Mononuclear cell (primary cell): ENCODE results near the gene PRDM16. TPM values are rescaled to one million over a fixed set of nuclear protein-coding genes. Genes with fewer than 3 reads are reported as not detected.

Experiments used
- H3K27me3 ChIP-seq: 2 replicates; pipeline ENCODE4 v1.6.0; 2011; ENCODE audit warnings: low read length, control low read depth; ENCODE audit not compliant: insufficient read depth
- H3K4me1 ChIP-seq: 2 replicates; pipeline ENCODE4 v1.5.1; 2011; ENCODE audit warnings: mild to moderate bottlenecking, low read length, control low read depth; ENCODE audit not compliant: insufficient read depth
- H3K4me3 ChIP-seq: 2 replicates; pipeline ENCODE4 v1.5.1; 2011; ENCODE audit warnings: mild to moderate bottlenecking, low read length, moderate library complexity
- H3K9me3 ChIP-seq: 2 replicates; pipeline ENCODE4 v1.5.1; 2011; ENCODE audit warnings: low read depth, mild to moderate bottlenecking, control low read depth, low read length
- total RNA-seq: library from RNA; depleted of rRNA; stranded (reverse); fragments of >200 nt; gene quantifications from one replicate; pipeline ENCODE4 v1.2.3, GENCODE V29; 2012

PRDM16 gene
- total RNA-seq, 1 donor, result not detected

DNA sequence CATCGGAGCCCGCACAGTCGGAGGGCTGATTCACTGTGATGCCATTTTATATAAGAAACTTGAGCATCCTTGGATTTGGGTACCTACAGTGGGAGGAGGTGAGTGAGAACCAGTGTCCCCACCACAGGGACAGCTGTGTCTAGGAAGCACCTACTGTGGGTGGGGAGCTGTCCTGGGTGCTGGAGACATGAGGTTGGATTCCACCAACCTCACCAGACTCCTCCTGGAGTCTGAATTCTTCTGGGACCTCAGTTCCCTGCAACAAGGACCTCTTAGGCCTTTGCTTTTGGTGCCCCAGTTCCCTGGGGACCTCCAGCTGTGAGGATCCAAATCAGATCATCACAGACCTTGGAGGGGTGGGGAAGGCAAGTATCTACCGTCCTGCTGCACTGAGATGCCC, 188.8 kb downstream of the PRDM16 start:
- Histone ChIP-seq H3K27me3 (no peaks in the 10 kb centered on the region), H3K9me3 (no peaks in the 10 kb centered on the region), H3K4me1 (no peaks in the 10 kb centered on the region), H3K4me3 (no peak overlapping the region)

DNA sequence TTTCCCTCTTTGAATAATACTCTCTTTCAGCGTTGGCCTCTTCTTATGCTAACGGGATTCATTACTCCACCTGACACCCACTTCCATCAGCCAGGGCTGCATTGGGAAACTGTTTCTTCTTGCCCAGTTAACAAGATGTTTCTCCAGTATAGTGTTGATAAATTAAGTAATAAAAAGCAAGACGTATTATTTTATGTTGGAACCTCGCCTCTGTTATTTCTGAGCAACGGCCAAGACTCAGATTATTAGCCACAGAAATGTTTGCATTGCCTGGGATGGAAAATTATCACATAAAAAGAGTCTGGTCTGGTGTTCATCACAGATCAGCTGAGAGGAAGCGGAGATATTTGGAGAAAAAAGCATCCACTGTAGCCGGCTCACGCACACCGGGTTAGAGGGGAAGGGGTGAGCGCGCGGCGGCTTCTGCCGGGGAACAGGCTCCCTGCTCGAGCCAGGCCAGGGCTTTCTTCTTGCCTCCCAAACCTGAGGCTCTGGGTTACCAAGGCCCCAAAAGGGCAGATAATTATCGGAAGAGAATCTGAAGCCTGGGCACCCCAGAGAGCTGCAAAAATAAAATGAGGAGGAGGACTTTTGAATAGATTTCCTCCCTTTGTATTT, 189.5 kb downstream of the PRDM16 start:
- H3K4me1 ChIP-seq, result no peaks in the 10 kb centered on the region
- no peaks in the 10 kb centered on the region for H3K9me3 ChIP-seq
- no peak overlapping the region for H3K4me3 ChIP-seq
- no peaks in the 10 kb centered on the region for H3K27me3 ChIP-seq

DNA sequence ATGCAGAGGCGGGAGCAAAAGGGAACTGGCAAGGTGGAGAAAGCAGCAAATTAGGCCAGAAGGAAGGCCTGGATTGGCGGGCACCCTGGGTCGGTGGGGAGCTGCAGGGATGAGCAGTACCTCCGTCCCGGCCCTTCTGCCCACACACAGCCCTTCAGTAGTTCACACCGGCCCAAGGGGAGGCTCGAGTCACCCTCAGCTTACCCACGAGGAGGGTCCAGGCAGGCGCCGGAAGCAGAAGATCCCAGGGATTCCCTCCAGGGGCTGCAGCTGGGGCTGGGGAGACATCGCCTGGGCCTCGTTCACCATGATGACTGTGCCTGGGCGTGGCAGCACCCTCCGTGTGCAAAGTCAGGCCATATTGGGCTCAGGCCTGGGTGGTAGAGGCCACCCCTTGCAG, 190.0 kb downstream of the PRDM16 start:
- Histone ChIP-seq H3K4me1 (no peaks in the 10 kb centered on the region), H3K27me3 (no peaks in the 10 kb centered on the region), H3K4me3 (no peak overlapping the region), H3K9me3 (no peaks in the 10 kb centered on the region)

DNA sequence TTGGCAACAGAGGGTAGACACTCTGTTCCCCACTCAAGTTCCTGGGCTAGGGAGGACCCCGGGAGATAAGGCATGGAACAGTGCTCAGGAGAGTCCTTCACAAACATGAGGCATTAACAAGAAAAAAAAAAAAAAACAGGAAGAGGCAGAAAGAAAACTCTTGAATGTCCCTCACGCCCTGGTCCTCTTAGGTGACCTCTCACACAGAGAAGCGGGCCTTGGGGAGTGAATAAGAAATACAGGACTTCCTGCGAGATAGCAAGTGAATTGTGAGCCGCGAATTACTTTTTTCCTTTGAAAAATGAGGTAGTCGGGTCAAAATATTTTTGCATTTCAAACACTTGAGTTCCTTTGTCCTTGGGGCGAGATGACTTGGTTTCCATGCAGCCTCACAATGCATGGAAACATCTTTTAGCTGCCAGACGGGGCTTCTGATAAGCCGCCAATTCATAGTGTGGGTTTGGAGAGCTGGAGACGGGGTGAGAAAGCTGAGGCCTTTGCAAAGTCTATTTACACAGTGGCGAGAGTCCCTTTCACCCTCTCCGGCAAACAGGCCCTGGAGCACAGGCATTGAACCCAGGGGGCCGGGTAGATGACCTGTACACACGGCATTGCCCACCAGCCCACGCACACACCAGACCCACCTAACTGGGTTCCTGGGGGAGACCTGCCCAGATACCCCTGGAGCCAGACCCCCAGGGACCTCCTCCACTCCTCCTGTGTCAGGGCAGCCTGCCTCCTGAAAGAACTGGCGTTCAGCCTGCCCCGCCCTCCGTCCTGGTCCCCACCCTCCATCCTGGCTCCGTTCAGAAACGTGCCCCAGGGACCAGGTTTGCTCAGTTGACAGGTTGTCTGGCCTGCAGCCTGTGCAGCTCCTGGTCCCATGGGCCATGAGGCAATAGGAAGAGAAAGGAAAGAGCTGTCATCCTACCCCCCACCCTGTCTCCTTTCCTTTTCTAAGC, 192.3 kb downstream of the PRDM16 start:
- Histone ChIP-seq H3K4me1 (no peaks in the 10 kb centered on the region), H3K4me3 (no peak overlapping the region), H3K9me3 (no peaks in the 10 kb centered on the region), H3K27me3 (no peaks in the 10 kb centered on the region)

DNA sequence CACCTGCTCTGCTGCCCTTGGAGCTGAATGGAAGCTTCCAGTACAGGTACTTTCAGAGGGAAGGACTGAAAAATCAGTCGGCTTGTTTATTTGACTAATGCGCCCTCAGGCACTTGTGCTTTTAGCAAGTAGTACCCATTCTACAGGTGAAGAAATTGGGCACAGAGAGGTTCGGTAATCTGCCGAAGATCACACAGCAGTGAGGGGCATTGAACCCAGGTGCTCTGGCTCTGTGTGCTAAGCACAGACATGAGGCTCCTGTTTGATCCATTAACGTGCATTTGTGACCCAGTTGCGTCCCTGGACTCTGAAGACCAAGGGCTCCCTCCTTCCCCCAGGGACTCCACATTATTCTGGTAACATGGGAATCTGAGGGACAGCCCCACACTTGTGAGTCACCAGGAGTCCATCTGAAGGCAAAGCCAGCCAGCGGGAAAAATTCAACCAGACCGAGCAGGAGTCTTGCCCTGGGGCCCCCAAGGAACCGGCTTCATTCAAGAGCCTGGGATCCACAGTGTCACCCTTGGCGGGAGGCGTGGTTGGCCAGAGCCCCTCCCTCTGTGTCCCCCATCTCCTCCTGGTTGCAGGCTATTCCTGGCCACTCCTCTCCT, 193.1 kb downstream of the PRDM16 start:
- Histone ChIP-seq H3K9me3 (no peaks in the 10 kb centered on the region), H3K4me1 (no peaks in the 10 kb centered on the region), H3K4me3 (no peak overlapping the region), H3K27me3 (no peaks in the 10 kb centered on the region)

DNA sequence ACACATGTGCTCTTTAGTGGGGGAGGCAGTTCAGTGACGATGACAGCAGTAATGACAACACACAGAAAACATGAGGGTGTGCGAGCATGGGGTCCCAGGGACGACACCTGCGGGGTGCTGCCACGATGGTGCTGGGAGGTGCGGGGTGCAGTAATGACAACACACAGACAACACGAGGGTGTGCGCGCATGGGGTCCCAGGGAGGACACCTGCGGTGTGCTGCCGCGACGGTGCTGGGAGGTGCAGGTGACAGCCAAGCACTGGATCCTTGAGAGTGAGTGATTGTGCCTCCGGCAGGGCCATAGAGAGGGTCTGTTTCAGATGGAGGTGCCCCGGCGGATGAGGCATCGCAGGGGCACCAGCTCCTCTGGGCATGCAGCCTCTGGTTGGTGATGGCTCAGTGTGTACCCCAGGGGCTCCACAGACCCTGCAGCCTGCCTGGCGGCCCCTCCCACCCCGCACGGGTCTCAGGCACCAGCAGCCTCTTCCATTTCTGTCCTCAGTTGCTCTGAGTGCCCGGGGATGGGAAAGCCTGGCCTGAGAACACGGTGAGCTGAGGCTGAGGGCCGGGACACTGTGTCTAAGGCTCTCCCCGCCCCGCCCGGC, 193.8 kb downstream of the PRDM16 start:
- Histone ChIP-seq H3K27me3 (no peaks in the 10 kb centered on the region), H3K4me1 (no peaks in the 10 kb centered on the region), H3K9me3 (no peaks in the 10 kb centered on the region), H3K4me3 (no peak overlapping the region)

DNA sequence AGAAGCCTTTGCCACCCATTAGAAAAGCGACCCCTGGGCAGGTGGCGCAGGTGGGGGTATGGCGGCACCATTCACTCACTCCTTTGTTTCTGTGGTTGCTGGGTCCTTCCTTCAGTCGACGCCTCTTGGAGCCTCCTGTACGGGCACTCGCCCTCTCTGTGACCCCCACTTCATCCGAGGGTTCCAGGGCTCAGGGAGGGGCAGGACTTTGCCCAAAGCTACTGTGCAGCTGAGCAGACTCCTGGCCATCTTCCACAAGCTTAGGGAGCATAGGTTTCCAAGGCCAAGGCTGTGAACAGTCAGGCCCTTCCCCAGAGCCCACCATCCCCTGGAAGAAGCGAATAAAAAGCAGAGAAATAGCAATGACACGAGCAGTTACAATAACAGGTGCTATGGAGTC, 194.8 kb downstream of the PRDM16 start:
- H3K4me3 ChIP-seq, result no peak overlapping the region
- H3K4me1 ChIP-seq, result no peaks in the 10 kb centered on the region
- no peaks in the 10 kb centered on the region for H3K27me3 ChIP-seq
- no peaks in the 10 kb centered on the region for H3K9me3 ChIP-seq

DNA sequence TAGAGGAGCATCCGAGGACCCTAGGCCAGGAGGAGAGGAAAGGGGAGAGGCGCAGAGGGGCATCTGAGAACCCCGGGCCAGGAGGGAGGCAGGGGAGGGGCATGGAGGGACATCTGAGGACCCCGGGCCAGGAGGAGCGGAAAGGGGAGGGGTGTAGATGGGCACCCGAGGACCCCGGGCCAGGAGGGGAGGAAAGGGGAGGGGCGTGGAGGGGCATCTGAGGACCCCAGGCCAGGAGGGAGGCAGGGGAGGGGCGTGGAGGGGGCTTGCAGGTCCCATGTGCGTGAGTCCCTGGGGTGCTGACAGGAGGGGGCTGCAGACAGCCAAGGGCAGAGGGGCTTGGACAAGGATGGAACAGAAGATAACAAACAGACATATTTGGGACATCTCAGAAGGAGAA, 195.5 kb downstream of the PRDM16 start:
- Histone ChIP-seq H3K4me3 (no peak overlapping the region), H3K27me3 (no peaks in the 10 kb centered on the region), H3K4me1 (no peaks in the 10 kb centered on the region), H3K9me3 (no peaks in the 10 kb centered on the region)

DNA sequence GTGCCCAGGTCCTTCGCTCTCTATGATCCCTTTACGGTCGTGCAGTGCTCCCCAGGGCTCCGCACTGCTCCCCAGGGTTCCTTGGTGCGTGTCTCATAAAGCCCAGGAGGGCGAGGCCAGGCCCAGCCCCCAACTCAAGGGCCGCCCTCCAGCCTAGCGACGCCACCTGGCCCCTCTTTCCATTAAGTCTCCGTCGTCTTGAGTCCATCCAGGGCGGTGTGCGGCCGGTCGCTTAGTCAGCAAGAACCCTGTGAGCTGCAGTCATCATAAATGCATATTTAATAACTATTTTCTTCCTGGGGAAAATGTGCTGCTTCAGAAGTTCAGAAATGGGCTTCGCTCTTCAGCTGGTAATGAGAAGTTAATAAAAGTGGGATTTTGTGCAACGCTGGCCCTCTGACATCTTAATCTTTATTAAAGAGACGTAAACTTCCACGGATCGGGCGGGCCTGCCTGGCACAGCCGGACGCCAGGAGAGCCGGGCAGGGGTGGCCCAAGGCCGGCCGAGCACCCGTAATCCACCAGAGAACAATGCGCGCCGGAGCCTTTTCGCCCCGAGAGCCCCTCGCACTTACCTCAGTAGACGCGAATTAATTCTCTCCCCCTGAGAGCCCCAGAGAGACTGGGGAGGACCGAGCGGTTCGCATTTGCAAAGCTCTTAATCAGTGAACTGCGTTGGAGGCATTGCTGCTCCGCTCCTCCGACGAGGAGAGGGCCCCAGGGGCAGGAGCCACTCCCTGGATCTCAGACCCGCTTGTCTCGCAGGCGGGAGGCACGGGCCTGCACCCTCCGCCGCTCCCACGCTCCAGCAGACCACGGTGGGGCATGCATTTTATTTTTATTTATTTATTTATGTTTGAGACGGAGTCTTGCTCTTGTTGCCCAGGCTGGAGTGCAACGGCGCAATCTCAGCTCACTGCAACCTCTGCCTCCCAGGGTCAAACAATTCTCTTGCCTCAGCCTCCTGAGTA, 197.1 kb downstream of the PRDM16 start:
- H3K4me1 ChIP-seq, result no peaks in the 10 kb centered on the region
- no peaks in the 10 kb centered on the region for H3K9me3 ChIP-seq
- no peaks in the 10 kb centered on the region for H3K27me3 ChIP-seq
- H3K4me3 ChIP-seq, result no peak overlapping the region

DNA sequence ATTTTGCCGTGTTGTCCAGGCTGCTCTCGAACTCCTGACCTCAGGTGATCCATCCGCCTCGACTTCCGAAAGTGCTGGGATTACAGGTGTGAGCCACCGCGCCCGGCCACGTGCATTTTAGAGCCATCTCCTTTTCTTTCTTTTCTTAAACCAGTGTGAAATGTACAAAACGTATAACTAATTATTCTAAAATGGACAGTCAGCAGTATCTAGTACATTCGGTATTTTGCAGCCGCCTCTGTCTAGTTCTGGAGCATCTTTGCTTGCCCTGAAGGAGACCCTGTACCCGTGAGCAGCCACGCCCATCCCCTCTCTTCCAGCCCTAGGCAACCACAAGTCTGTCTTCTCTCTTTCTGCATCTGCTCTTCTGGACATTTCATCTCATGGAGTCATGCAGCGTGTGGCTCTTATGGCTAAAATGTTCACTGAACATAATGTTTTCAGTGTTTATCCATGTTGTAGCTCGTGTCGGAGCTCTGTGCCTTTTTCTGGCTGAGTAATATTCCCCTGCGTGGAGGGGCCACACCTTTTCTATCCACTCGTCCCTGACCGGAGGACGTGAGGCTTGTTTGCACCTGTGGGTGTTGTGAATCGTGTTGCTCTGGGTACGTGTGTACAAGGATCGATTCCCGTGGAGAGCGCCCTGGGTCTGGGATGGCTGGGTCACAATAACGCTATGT, 198.0 kb downstream of the PRDM16 start:
- H3K9me3 ChIP-seq, result no peaks in the 10 kb centered on the region
- H3K4me3 ChIP-seq, result no peak overlapping the region
- no peaks in the 10 kb centered on the region for H3K27me3 ChIP-seq
- H3K4me1 ChIP-seq, result no peaks in the 10 kb centered on the region

DNA sequence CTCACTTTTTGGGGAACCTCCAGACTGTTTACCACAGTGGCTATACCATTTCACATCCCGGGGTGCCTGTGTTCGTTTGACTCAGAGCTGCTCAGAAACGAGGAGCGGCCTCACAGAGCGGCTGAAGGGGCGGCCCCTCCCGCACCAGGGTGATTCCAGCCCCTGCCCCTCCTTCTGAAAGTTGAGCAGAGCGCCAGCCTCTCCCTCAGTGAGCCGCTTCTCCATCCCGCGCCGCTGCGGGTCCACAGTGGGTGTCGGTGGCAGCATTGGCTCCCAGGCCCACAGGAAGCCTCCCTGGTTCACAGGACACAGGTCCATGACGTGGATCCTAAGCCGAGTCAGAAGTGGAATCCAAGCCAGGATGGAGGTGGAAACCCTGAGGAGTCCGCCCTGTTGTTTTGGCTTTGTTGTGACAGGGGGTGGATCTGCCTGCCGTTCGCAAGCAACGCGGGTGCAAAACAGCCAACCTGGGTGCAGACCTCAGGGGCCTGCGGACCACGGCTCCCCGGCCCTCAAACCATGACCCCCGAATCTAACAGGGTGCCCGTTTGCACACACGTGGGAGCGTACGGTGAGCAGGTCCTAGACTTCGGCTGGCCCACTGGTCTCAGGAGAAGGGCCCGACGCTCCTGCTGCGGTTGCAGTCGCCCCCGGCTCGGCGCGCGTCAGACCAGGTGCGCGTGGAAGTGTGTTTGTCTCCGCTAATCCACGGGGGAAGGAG, 198.7 kb downstream of the PRDM16 start:
- Histone ChIP-seq H3K4me1 (no peaks in the 10 kb centered on the region), H3K4me3 (no peak overlapping the region), H3K27me3 (no peaks in the 10 kb centered on the region), H3K9me3 (no peaks in the 10 kb centered on the region)

DNA sequence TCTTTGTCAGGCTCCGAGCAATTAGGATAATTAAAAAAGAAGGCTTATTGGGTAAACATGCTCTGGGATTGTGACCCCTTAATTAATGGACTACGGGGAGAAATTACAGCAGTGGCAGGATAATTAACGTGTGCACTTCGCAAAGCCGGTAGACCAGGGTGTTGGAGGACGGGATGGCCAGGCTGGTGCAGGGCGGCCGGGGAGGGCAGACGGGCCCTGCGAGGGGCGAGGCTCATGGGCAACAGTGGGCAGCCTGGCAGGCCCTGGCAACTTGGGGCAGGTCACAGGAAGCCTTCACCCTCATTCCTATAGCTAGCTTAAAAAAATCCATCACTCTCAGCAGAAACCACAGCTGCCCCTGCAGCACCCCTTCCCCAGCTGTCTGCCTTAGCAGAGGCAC, 199.3 kb downstream of the PRDM16 start:
- Histone ChIP-seq H3K27me3 (no peaks in the 10 kb centered on the region), H3K4me1 (no peaks in the 10 kb centered on the region), H3K4me3 (no peak overlapping the region), H3K9me3 (no peaks in the 10 kb centered on the region)

DNA sequence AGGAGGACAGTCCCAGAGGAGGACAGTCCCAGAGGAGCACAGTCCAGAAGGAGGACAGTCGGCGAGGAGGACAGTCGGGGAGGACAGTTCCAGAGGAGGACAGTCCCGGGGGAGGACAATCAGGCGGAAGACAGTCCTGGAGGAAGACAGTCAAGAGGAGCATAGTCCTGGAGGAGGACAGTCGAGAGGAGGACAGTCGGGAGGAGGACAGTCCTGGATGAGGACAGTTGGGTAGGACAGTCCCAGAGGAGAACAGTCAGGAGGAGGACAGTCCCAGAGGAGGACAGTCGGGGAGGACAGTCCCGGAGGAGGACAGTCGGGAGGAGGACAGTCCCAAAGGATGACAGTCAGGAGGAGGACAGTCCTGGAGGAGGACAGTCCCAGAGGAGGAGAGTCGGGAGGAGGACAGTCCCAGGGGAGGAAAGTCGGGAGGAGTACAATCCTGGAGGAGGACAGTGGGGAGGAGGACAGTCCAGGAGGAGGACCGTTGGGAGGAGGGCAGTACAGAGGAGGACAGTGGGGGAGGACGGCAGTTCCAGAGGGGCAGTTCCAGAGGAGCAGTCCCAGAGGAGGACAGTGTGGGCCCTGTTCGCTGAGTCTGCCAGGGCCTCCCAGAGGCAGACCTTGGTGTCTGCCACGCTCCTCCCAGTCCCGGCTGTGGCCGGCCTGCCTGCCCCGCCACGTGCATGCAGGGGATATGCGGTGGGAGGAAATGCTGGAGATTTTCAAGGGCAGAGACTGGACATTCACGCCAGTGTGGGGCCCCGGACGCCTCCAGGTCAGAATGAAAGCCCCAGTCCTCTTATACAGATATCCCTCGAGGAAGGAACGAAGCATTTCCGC, 201.6 kb downstream of the PRDM16 start:
- no peaks in the 10 kb centered on the region for H3K4me1 ChIP-seq
- no peaks in the 10 kb centered on the region for H3K9me3 ChIP-seq
- no peak overlapping the region for H3K4me3 ChIP-seq
- H3K27me3 ChIP-seq, result no peaks in the 10 kb centered on the region
